Measurements from ENCODE around the gene B3GNT9.

B3GNT9 gene

DNA sequence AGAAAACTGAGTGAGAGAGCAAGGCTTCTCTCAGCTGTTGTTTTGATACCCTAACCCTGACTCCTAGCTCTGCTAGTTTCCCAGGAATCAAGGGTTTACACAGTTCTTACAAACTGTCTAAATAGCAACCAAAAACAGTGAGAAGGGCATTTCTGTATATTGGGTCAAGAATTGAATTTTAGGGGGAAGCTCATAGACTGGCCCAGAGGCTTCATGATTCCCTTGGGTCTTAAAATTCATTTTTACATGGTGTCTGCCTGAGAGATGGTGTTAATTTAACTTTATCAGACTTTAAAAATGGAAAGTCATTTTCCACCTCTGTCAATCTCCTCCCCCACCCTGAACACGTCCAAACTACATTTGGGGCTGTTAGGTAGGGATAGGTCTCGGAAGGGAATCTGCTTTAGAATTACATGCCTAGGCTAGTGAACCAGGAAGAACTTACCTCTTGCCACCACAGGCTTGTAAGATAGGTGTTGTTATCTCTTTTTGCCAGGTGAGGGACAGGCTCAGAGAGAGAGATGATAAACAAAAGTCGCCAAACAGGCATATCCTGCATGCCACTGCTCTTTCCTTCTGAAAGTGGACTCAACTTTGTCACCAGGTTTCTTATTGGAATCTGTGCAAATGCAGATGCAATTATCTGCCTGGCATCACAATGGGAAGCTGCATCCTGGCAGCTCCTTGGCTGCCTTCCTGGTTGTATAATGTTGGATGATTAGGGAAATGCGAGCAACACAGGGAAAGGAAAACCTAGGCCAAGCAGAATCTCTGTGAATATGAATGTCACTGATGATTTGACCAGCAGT lies 38.0 kb downstream of the B3GNT9 start:
- DNase-seq (ENCODE audit: low read depth, low spot score): no peak

DNA sequence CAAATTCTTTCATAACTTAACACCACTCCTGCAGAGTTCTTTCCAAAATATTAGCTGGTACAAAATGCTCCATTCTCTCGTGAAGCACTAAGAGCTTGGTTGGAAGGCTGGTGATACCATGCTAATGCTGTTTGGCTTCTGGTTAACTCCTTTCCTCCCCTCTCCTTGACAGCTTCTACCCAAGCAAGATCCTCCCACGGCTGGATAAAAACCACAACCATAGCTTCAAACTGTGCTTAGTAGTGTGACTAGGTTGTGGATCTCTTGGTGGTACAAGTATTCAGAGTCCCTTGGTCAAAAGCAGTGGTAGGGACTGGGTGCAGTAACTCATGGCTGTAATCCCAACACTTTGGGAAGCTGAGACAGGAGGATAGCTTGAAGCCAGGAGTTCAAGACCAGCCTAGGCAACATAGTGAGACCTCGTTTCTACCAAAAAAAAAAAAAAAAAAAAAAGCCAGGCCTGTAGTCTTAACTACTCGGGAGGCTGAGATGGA lies 38.8 kb downstream of the B3GNT9 start:
- DNase-seq (ENCODE audit: low read depth, low spot score): no peak

DNA sequence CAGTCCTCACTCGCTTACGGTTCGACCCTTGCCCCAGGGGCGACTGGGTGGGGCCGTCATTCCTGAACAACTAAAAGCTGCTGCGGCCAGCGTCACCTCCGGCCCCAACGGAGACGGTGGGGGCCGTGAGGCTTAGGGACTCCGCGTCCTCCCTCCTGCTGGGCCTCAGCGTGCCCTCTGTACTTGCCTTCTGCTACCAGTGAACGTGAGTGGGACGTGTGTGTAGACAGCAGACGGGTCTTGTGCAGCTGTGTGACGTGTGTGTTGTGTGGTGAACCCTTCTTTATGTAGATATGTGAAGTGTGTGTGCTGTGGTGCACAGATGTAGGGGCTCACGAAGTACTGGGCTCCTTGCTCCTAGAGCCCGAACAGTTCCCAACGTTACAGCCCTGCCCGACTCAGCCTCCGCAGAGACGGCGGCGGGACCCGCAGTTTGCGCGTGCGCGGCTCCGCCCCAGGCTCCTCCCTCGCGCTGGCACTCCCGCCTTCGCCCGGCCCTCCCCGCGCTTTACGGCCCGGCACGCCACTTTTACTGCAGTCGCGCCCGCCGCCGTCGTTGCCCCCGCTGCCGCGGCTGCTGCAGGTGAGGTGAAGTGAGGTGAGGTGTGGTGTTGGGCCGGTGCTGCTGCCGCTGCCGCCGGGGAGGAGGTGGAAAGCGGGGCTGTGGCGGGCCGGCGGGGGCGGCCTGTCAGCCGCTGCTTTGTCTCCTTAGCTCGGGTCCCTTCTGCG lies 41.2 kb downstream of the B3GNT9 start, which contains the start of gene PHAF1:
Gene PHAF1 (plus strand): TSS at position 535 of the 729 bp plus-strand sequence. CDS start 235 bp downstream, outside the sequence.
- DNase-seq (ENCODE audit: low read depth, low spot score): peak; percentile 84

DNA sequence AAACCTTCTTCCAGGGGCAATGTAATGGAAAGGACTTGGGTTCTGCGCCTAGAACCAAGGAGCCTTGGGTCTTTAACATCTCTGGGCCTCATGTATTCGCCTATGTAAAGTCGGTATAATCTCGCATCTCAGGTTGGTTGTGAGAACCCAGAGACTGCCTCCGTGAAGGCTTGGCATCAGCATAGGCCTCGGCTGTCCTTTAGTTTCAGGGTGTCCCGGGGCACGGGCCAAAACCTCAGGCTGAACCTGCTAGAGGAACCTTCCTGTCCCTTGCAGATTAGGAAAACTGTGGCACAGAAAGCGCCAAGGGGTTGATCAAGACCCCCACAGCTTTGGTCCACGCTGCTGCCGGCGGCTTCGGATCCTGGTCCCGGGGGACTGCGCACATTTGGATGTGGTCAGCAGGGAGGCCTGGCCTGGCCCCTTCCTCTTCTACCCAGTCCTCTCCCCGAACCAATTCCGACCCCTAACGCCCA lies 41.8 kb downstream of the B3GNT9 start:
- DNase-seq (ENCODE audit: low read depth, low spot score): no peak

DNA sequence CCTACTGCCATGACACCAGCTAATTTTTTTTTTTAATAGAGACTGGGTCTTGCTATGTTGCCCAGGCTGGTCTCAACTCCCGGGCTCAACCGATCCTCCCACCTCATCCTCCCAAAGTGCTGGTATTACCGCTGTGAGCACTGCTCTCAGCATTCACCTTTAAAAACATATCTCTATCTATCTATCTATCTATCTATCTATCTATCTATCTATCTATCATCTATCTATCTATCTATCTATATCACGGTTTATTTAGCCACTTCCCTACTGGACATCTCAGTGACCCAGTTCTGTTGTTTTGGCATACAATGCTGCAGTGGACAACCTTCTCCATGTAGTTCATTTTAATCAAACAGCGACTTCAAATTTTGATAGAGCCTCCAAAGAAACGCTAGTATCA lies 42.3 kb downstream of the B3GNT9 start:
- no peak for DNase-seq (ENCODE audit: low read depth, low spot score)

DNA sequence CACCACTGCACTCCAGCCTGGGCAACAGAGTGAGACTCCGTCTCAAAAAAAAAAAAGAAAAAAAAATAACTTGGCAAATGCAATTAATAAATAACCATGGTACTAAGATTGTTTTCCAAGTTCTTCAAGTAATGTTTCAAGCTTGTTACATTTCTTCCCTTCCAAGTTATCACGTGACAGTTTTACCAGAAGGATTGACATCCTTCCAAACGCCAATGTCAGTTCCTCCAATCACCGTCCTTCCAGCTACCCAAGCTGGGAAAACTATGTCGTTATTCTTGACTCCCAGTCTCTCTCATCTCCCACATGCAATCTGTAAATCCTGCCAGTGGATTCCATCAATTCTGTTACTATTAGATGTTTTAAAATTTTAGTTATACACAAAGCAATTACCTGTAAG lies 44.9 kb downstream of the B3GNT9 start:
- no peak for DNase-seq (ENCODE audit: low read depth, low spot score)

DNA sequence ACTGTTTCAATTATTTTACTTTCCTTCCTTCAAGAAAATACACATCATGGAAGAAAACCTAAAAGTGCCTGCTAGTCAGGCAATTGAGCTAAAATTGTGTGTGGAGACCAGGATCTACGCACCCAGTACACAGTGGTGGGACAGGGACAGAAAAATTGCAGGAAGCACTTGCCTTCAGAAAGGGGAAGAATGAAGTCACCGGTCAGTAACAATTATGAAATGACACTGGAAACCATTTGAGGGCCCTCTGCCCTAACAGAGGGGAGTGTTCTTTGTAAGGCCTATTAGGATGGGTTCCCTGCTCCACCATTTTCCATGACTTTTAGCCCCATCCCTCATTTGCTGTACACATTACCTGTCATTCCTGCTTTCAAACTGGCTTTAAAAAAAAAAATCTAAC lies 45.6 kb downstream of the B3GNT9 start:
- no peak for DNase-seq (ENCODE audit: low read depth, low spot score)

DNA sequence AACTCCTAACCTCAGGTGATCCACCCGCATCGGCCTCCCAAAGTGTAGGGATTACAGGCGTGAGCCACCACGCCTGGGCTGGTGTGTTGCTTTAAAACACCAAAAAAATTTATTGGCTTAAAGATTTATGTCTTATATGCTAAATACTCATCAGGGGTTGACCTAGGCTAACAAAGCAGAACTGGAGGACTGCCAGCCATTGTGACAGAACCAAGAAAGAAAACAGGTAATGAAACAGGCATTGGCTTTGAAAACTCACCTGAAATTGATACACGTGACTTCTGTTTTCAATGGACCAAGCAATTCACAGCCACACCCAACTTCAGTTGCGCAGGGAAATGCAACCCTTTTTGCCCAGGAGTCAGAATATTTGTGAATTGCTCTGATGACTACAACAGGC lies 46.0 kb downstream of the B3GNT9 start:
- no peak for DNase-seq (ENCODE audit: low read depth, low spot score)

DNA sequence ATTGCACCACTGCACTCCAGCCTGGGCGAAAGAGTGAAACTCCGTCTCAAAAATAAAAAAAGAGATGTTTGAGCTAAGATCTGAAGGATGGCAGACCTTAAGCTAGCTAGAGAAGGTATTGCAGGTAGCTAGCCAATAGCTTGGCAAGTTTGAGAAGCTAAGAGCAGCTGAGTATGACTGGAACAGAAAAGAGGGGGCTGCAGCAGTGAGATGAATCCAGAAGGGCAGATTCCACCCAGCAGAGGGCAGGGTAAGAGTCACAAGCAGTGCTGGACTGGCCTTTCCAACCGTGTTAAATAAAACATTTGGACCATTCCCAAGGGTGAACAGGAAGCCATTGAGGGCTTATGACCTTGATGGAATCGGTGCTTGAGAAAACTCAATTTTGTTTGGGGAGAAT lies 46.7 kb downstream of the B3GNT9 start:
- DNase-seq (ENCODE audit: low read depth, low spot score): no peak

DNA sequence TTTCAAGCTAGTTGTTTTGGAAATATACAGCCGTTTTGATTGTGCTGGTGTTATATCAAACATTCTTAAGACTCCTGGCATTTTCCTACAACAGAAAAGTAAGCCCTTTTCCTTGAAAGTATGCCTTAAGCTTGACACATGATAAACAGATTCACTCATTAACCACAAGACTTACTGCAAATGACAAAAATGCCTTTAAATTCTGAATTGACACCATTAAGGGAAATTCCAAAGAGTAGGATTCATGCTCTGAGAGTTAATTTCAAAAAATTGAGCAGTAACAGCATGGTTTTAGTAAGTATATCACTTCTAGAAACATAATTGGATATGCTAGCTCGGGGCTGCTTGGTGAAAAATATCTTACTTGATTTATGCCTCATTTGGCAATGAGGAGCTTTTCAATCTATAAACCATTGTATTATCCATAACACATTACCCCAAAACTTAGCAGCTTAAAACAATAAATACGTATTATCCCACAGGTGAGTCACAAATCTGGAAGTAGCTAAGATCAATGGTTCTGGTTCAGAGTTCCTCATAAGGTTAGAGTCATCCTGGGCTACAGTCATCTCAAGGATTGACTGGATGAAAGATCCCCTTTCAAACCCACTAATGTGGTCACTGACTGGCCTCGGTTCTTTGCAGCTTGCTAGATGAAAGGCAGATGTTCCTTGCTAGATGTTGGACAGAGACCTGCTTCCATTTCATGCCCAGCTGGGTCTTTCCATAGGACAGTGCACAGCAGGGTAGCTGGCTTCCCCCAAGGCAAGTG lies 49.3 kb downstream of the B3GNT9 start:
- no peak for DNase-seq (ENCODE audit: low read depth, low spot score)

DNA sequence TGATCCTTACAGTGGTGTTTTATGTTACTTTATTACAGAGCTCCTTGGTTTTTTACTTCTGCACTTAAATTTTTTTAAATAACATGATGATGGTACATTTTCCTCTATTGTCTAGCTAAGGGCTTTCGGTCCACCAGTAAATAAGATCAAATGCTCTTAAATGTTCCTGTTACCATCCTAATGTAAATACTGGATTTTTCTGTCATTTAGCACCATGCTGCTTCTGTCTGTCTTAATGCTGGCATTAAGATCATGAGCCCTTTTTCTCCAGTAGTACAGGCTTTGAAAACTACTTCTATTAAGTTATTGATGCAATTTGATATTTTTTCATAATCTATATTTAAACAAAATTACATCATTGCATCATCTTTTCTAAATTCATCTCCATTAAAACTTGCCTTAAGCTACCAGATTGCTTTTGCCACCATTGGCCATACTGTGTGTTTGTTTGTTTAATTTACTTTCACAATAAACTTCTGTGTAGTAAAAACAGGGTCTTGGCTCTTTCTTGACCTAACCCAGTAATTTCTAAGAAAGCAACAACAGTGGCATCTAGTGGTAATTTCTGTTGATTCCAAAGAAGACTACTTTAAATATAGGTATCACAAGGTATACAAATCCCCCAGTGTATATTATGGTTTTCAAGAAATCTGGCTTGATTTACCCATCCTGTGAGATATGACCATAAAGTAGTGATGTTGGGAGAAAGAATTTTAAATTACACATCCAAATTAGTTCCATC lies 50.1 kb downstream of the B3GNT9 start:
- no peak for DNase-seq (ENCODE audit: low read depth, low spot score)

DNA sequence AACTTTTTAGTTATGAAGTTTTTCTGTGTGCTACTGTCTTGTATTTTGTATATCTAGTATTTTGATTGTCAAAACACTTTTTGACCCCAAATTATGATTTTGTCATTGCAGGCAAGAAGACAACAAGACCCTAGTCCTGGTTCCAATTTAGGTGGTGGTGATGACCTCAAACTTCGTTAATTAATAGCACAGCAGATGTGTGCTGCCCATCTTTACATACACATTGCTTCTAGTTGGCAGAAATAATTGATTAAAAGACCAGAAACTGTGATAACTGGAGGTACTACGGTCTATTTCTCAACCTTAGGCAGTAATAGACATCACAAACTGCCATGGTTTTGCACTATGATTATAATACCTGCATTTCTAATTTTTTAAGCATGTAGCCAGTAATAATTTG lies 52.2 kb downstream of the B3GNT9 start:
- no peak for DNase-seq (ENCODE audit: low read depth, low spot score)

All from activated naive CD8-positive, alpha-beta T cell treated with anti-CD3 and anti-CD28 coated beads, Interleukin-2, amount 50 U/mL, for 16 hours (primary cell).